ENCODE data around the gene POLR1F.

- TF ChIP-seq CTCF (IDR thresholded peaks at IDR 0.05; ENCODE audit: poor library complexity) (no peak), EZH2 (IDR thresholded peaks at IDR 0.05; ENCODE audit: borderline replicate concordance) (no peak)
Measured at GRCh38 chr7:19715499-19715898, 6.7 kb upstream of the POLR1F start.
